Esophagus muscularis mucosa (tissue), 4 donors: ENCODE measurements around the gene TGFBR2.

Experiments
- EP300 ChIP-seq: sonication (generic); formaldehyde crosslinking; IDR thresholded peaks from one replicate; pipeline ENCODE4 v1.6.1; 2017; ENCODE audit warnings: antibody characterized with exemption
- POLR2A ChIP-seq: fragments of 450-650 bp; IDR thresholded peaks from one replicate; pipeline ENCODE4 v1.6.1; 2017; ENCODE audit warnings: antibody characterized with exemption, moderate library complexity, mild to moderate bottlenecking, low read depth
- POLR2AphosphoS5 ChIP-seq, 2 donors: sonication (generic); formaldehyde crosslinking; IDR thresholded peaks; one replicate each; pipeline ENCODE4 v1.6.1; 2017; ENCODE audit warnings: antibody characterized with exemption in 2 of 2
- TF ChIP-seq, protein P1 (sequence below), 3 experiments: fragments of 200-600 bp in 2 of 3; fragments of 450-650 bp in 1 of 3; sonication (generic) in 2 of 3; IDR thresholded peaks; one replicate each; pipeline ENCODE4 v1.5.1; 2017 to 2019; ENCODE audit warnings: antibody characterized with exemption in 3 of 3, mild to moderate bottlenecking in 2 of 3, moderate library complexity in 1 of 3

DNA sequence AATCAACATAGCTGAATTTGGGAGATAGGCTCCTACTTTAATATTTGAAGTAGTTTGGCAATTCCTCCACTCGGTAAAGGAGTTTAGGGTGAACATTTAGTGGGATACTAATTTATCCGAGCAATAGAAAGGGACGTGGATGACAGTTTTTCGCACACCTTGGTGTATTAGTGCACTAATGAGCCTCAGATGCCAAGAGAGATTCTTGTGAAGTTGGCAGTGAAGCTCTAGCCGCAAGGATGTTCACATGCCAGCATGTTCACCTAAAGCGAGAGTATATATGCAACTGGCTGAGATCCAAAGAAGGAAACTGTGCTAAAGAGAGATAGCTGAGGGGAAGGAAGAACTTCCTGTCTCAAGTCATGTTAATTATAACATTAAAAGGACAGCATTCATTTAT, 58.5 kb downstream of the TGFBR2 start:
- TF ChIP-seq, protein P1, sequence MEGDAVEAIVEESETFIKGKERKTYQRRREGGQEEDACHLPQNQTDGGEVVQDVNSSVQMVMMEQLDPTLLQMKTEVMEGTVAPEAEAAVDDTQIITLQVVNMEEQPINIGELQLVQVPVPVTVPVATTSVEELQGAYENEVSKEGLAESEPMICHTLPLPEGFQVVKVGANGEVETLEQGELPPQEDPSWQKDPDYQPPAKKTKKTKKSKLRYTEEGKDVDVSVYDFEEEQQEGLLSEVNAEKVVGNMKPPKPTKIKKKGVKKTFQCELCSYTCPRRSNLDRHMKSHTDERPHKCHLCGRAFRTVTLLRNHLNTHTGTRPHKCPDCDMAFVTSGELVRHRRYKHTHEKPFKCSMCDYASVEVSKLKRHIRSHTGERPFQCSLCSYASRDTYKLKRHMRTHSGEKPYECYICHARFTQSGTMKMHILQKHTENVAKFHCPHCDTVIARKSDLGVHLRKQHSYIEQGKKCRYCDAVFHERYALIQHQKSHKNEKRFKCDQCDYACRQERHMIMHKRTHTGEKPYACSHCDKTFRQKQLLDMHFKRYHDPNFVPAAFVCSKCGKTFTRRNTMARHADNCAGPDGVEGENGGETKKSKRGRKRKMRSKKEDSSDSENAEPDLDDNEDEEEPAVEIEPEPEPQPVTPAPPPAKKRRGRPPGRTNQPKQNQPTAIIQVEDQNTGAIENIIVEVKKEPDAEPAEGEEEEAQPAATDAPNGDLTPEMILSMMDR (IDR thresholded peaks at IDR 0.05), result no peak
- TF ChIP-seq POLR2A (no peak), POLR2AphosphoS5 (IDR thresholded peaks at IDR 0.05) (peak in 1 of 2 donors; percentile 12), EP300 (no peak)
